Embryonic facial prominence (tissue), 1 donor: ENCODE results near the gene KMT2C.

Source experiments
- DNase-seq: peaks from one replicate; pipeline ENCODE4 v3.0.0-alpha.2; 2016; ENCODE audit errors: extremely low spot score

Gene KMT2C

GRCh38 chr7:152107945-152108344 lies 327.9 kb downstream of the KMT2C start:
- DNase-seq: no peak

GRCh38 chr7:152106990-152107389 lies 328.8 kb downstream of the KMT2C start:
- DNase-seq: no peak

- DNase-seq: no peak
Measured at GRCh38 chr7:152105205-152105604, 330.6 kb downstream of the KMT2C start.

- DNase-seq: no peak
Measured at GRCh38 chr7:152103691-152104090, 332.1 kb downstream of the KMT2C start.

- DNase-seq: no peak
Measured at GRCh38 chr7:152103066-152103465, 332.7 kb downstream of the KMT2C start.

GRCh38 chr7:152097330-152097729 lies 338.5 kb downstream of the KMT2C start:
- DNase-seq: no peak

GRCh38 chr7:152095771-152096170 lies 340.0 kb downstream of the KMT2C start:
- DNase-seq: no peak

GRCh38 chr7:152093717-152094116 lies 342.1 kb downstream of the KMT2C start:
- DNase-seq: no peak

GRCh38 chr7:152090747-152091146 lies 345.1 kb downstream of the KMT2C start:
- DNase-seq: no peak

GRCh38 chr7:152089183-152089582 lies 346.6 kb downstream of the KMT2C start:
- no peak for DNase-seq

- DNase-seq: no peak
Measured at GRCh38 chr7:152086513-152086912, 349.3 kb downstream of the KMT2C start.

GRCh38 chr7:152085131-152085530 lies 350.7 kb downstream of the KMT2C start:
- no peak for DNase-seq
